GM18873 (cell line): ENCODE measurements around the gene ABCA13.
A peak's percentile ranks its signal among the peaks of the same experiment; 100 is the strongest.

Experiments
- ATAC-seq: cut with Tn5 transposase; IDR thresholded peaks from one replicate; pipeline ENCODE4 v1.9.1; 2021; ENCODE audit warnings: mild to moderate bottlenecking, moderate library complexity, moderate number of reproducible peaks; ENCODE audit not compliant: unreplicated experiment, low FRiP score

The ABCA13 gene

GRCh38 chr7:48295296-48295971 is 124.2 kb downstream of the ABCA13 start:
- no peak for ATAC-seq

DNA sequence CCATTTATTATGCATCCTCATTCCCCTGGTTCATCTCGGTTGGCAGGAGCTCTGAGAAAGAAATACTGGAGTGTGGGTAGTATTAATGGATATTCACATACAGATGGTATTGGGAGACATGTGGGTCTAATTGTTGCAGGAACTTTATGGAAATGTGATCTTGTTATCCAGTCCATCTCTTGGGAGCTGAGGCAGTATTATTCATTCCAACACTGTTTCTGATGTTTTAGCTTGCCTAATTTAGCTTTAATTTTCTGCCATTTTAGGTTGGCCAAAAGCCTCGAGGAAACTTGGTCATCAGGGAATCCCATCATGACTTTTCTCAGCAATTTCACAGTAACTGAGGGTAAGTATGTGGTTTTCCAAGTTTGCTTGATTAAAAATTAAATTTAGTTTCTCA is 125.7 kb downstream of the ABCA13 start:
- no peak for ATAC-seq

GRCh38 chr7:48298779-48299178 is 127.5 kb downstream of the ABCA13 start:
- ATAC-seq, result peak; percentile 76

- ATAC-seq, result peak; percentile 66
These were observed 128.4 kb downstream of the ABCA13 start for GRCh38 chr7:48299580-48300169.

DNA sequence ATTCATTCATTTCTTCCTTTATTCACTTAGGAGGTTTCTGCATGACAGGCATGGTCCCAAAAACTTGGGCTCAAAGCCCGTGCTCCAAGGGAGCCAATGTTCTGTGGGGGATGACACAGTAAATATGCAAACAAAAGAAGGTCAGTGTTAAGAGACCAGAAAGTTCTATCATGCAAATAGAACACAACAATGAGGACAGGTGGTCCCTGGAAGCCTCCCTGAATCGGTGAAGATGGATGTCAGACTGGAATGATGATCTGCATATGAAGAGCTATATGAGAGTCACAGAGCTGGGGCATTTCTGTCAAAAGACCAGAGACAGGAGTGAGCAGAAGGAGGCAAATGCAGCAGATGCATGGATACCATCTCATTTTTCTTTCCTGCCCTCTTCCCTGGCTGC is 129.0 kb downstream of the ABCA13 start:
- no peak for ATAC-seq

GRCh38 chr7:48301201-48301600 is 129.9 kb downstream of the ABCA13 start:
- ATAC-seq, result no peak

- ATAC-seq, result no peak
These were observed 133.4 kb downstream of the ABCA13 start for GRCh38 chr7:48304641-48305040.

DNA sequence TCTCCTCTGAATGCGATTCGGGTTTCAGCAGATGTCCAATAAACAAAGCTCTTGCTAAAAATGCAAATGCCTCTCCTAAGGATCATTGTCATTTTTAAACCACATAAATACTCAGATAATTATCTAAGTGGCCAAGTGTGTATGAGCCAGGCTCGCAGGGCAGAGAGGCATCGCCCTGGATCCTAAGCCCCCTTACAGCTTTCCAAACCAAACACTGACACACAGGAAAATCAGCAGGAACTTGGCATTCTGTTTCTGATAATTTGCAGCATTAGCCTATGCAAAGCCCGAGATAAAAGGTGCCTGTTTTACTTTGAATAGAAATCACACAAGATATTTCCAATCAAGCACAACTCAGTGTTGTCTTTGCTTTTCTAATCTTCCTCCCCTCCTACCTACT is 134.4 kb downstream of the ABCA13 start:
- no peak for ATAC-seq

DNA sequence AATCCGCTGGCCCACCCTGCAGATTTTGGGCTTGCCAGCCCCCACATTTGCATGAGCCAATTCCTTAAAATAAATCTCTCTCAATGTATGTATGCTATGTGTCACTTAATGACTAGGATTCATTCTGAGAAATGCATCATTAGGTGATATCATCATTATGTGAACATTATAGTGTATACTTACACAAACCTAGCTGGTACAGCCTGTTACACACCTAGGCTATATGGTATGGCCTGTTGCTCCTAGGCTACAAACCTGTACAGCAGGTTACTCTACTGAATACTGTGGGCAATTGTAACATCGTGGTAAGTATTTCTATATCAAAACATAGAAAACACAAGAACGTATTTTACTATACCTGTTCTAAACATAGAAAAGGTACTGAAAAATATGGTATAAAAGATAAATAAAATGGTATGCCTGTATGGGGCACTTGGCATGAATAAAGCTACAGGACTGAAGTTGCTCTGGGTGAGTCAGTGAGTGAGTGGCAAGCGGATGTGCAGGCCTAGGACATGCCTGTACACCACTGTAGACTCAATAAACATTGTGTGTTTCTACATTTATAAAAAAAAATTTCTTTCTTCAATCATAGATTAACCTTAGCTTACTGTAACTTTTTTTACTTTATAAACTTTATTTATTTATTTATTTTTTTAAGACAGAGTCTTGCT is 135.9 kb downstream of the ABCA13 start:
- no peak for ATAC-seq

- no peak for ATAC-seq
These were observed 138.5 kb downstream of the ABCA13 start for GRCh38 chr7:48309720-48310119.

DNA sequence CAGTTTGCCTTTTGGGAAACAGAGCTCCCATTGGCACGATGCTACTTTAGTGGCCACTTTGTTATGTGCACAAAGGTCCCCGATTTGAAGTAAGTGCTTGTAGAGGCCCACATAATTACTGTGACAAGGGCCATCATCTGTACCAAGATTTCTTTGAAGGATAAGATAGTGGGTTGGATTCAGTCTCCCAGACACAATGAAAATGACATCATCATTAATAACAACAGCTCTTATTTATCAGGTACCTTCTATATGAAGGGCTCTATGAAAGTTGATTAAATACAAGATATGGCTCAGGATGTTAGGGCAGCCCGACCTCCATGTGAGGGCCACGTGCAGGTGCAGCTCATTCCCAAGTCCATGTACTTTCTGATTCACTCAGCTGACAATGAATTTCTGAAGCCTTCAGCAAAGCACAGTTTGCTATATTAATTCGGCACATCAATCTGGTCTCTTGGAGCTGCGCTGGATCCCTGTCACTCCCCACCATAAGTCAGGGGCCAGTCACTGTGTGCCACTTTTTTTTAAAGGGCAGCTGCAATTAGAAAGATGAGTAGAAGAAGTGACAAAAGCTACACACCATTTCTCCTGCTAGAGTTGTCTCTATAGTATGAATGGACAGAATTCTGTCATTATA is 140.3 kb downstream of the ABCA13 start:
- ATAC-seq, result no peak

GRCh38 chr7:48312151-48312550 is 140.9 kb downstream of the ABCA13 start:
- no peak for ATAC-seq

DNA sequence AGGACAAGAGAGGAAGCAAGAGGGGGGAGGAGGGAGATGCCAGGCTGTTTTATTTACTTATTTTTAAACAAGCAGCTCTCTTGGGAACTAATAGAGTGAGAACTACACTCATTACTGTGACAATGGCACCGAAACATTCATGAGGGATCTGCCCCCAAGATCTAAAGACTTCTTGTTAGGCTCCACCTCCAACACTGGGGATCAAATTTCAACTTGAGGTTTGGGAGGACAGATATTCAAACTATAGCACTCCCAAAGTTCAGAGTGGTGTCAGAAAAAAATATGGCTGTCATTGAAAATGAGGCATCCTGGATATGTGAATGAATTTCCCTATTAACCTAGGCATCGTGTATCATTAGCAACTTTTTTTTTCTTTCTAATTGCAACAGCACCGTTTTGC is 145.5 kb downstream of the ABCA13 start:
- no peak for ATAC-seq

GRCh38 chr7:48317360-48317759 is 146.1 kb downstream of the ABCA13 start:
- ATAC-seq, result no peak

DNA sequence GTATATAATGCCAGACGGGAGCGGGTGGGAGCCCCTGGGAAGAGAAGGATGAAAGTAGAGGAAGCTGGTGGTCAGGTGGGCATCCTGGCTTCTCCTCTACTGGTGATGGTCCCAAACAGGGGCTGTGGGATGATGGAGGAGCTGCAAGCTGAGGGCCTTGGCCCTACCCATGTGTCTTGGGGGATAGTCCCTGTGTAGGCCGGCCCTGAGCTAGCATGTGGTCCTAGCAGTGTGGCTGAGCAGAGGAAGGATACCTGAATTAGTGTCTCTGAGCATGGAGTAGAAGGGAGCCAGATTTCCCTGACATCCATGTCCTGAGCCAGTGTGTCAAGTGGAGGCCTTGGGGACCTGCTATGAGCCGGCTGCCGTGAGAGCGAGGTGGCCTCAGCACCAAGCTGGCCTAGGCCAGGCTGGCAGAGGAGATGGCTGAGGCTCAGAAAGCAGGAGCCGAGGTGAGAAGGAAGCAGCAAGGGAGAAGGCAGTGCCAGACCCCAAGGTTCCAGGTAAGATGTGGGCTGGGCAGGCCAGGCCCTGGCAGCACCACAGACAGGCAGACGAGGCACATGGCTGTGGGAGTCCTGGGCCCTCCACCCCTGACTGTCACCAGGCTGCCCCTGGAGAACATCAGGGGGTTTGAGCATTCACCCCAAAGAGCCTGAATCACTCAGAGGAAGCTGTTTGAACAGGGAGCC is 150.2 kb downstream of the ABCA13 start:
- no peak for ATAC-seq

DNA sequence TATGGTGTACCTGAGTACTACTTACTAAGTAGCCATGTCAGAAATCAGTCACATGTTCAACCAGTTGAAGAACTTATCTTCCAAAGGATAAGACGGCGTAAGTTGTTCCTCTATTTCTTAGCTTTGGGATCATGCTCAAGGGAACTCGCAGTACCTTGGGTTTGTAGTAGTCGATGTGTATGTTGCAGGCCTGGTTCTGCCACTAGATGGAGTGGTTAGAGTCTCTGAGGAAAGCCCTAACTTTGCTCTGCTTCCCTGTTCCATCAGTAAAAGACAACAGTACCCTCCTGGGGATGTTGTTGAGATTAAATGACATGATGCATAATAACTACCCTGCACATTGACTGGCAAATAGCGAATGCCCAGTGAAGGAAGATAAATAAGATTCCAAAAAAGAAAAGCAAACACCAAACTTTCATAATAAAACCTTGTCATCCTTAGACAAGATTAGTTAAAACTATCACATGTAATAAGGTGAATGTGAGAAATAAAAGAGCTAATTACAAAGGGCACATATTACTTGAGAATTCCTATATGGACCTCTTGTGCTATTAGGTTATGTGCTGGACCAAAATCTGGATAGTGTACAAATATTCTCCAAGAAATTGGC is 165.9 kb downstream of the ABCA13 start:
- ATAC-seq, result no peak

- no peak for ATAC-seq
These were observed 166.5 kb downstream of the ABCA13 start for GRCh38 chr7:48337781-48338180.

- ATAC-seq, result no peak
These were observed 176.1 kb downstream of the ABCA13 start for GRCh38 chr7:48347230-48347825.

GRCh38 chr7:48350515-48350914 is 179.3 kb downstream of the ABCA13 start:
- ATAC-seq, result no peak

DNA sequence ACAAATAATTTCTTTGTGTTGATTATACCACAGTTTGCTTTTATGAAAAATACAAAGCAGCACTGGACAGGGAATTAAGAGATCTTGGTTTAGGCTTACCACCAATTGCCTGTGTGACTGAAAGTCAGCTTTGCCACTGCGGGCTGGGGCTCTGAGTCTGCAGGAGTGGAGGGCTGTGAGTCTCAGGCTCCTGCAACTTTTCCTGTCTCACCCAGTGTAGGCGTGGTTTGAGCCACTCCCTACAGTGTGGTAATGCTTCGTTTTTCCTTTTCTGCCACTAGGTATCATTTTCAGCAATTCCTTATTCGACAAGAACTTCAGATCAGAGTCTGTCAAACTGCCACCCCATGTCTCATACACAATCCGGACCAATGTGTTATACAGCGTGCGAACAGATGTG is 180.6 kb downstream of the ABCA13 start:
- no peak for ATAC-seq
